K562 (cell line): ENCODE measurements around the gene ATXN10. TPM values are rescaled to one million over a fixed set of nuclear protein-coding genes. Genes with fewer than 3 reads are reported as not detected.
A peak's percentile ranks its signal among the peaks of the same experiment; 100 is the strongest.

Experiments used
- ARHGAP35 ChIP-seq: fragments of 450-650 bp; IDR thresholded peaks from 2 replicates; pipeline ENCODE4 v1.6.1; 2018; ENCODE audit not compliant: partially characterized antibody
- JUN ChIP-seq, 2 experiments: sonication (generic) in 1 of 2; formaldehyde crosslinking in 1 of 2; IDR thresholded peaks; 2 replicates each; pipeline versions ENCODE4 v1.6.1 to v1.8.0; 2012 to 2022; ENCODE audit warnings: borderline replicate concordance in 2 of 2, mild to moderate bottlenecking in 2 of 2, improper control_type of control experiment in 1 of 2, low read depth in 1 of 2, low read length in 1 of 2, missing genetic modification reagents in 1 of 2
- MAFG ChIP-seq: fragments of 450-650 bp; conservative IDR thresholded peaks from 2 replicates; pipeline ENCODE4 v1.6.1; 2016; ENCODE audit warnings: missing genetic modification characterization, missing compliant biosample characterization
- NELFE ChIP-seq: IDR thresholded peaks from 2 replicates; pipeline ENCODE4 v1.6.1; 2011; ENCODE audit warnings: mild to moderate bottlenecking; ENCODE audit not compliant: insufficient read depth, insufficient read length
- NFE2 ChIP-seq: IDR thresholded peaks from 2 replicates; pipeline ENCODE4 v1.6.1; 2014; ENCODE audit warnings: antibody characterized with exemption, low read depth
- NR2C2 ChIP-seq, 2 experiments: fragments of 200-800 bp in 1 of 2; sonication (Bioruptor generic) in 1 of 2; sonication (generic) in 1 of 2; formaldehyde crosslinking in 1 of 2; IDR thresholded peaks; 2 replicates each; pipeline versions ENCODE4 v1.6.1 to v1.8.0; 2016 to 2022; ENCODE audit warnings: mild to moderate bottlenecking in 1 of 2, missing compliant biosample characterization in 1 of 2, missing genetic modification characterization in 1 of 2, missing genetic modification reagents in 1 of 2
- SOX6 ChIP-seq: fragments of 450-650 bp; IDR thresholded peaks from 2 replicates; pipeline ENCODE4 v1.6.1; 2014; ENCODE audit warnings: mild to moderate bottlenecking
- SP2 ChIP-seq: IDR thresholded peaks from 2 replicates; pipeline ENCODE4 v1.6.1; 2011; ENCODE audit warnings: mild to moderate bottlenecking, low read depth, low read length, moderate library complexity; ENCODE audit not compliant: poor library complexity, severe bottlenecking; ENCODE audit errors: extremely low read depth
- SRSF3 ChIP-seq: fragments of 200-400 bp; formaldehyde crosslinking; IDR thresholded peaks from 2 replicates; pipeline ENCODE4 v1.6.1; 2016; ENCODE audit warnings: mild to moderate bottlenecking, low read length, moderate library complexity; ENCODE audit not compliant: insufficient read depth
- STAG1 ChIP-seq: sonication (generic); formaldehyde crosslinking; IDR thresholded peaks from 2 replicates; pipeline ENCODE4 v1.5.0; 2020; ENCODE audit warnings: missing genetic modification reagents, borderline replicate concordance
- TCF3 ChIP-seq: sonication (generic); formaldehyde crosslinking; IDR thresholded peaks from 2 replicates; pipeline ENCODE4 v1.4.0; 2020; ENCODE audit warnings: mild to moderate bottlenecking, missing genetic modification reagents
- ZFP36 ChIP-seq: fragments of 150-350 bp; IDR thresholded peaks from 2 replicates; pipeline ENCODE4 v1.6.1; 2018; ENCODE audit warnings: low read length, low read depth; ENCODE audit not compliant: partially characterized antibody
- ZNF175 ChIP-seq: fragments of 200-800 bp; sonication (Bioruptor generic); IDR thresholded peaks from 2 replicates; pipeline ENCODE4 v1.6.1; 2016; ENCODE audit warnings: low read depth, mild to moderate bottlenecking, missing genetic modification characterization, missing compliant biosample characterization
- ZNF316 ChIP-seq: fragments of 450-650 bp; IDR thresholded peaks from 2 replicates; pipeline ENCODE4 v1.6.1; 2016
- ZNF592 ChIP-seq: fragments of 450-650 bp; IDR thresholded peaks from 2 replicates; pipeline ENCODE4 v1.6.1; 2017; ENCODE audit warnings: antibody characterized with exemption, mild to moderate bottlenecking
- ZNF644 ChIP-seq: fragments of 200-800 bp; sonication (Bioruptor generic); IDR thresholded peaks from 2 replicates; pipeline ENCODE4 v1.6.1; 2016; ENCODE audit warnings: low read depth, missing genetic modification characterization, missing compliant biosample characterization
- ZNF785 ChIP-seq: fragments of 250-450 bp; sonication (Bioruptor Pico); IDR thresholded peaks from 2 replicates; pipeline ENCODE4 v1.4.0; 2020; ENCODE audit warnings: mild to moderate bottlenecking
- polyA plus RNA-seq, 8 experiments: library from polyadenylated mRNA; depleted of rRNA in 4 of 8; stranded (reverse) in 5 of 8; unstranded in 3 of 8; fragments of >200 nt; fragmentation: Nextera tagmentation in 2 of 8; fragmentation: Illumina TruSeq in 1 of 8; extraction: Ambion mirVana in 2 of 8; extraction: Trizol in 1 of 8; gene quantifications; 2 replicates each; pipeline versions ENCODE4 v1.2.1 to v1.2.3, GENCODE V29; 2011 to 2014; ENCODE audit warnings: inconsistent platforms in 1 of 8, missing spikeins in 1 of 8
- total RNA-seq, 7 experiments: library from RNA; depleted of rRNA in 6 of 7; stranded (reverse); fragments of >200 nt in 6 of 7; fragmentation: Illumina TruSeq in 2 of 7; extraction: Trizol in 2 of 7; gene quantifications; 2 replicates each; pipeline versions ENCODE4 v1.2.1 to v1.2.3, GENCODE V29; 2011 to 2021; ENCODE audit warnings: low replicate concordance in 1 of 7

Gene ATXN10
- total and polyA plus RNA-seq, 9 of the 15 experiments (the other 6 are each of a cell fraction or from before 2014, with no cell fraction given): 11.5 to 190 (median 33.6) TPM

- no peak for TF ChIP-seq JUN (IDR thresholded peaks at IDR 0.05; ENCODE audit: borderline replicate concordance, low read depth, low read length)
- TF ChIP-seq JUN (CRISPR knock-in tag; IDR thresholded peaks at IDR 0.05; ENCODE audit: borderline replicate concordance): no peak
- TF ChIP-seq SRSF3: no peak
- TF ChIP-seq ARHGAP35: no peak
- TF ChIP-seq ZFP36: no peak
- no peak for TF ChIP-seq SP2
- TF ChIP-seq ZNF175: no peak
- peak; percentile 90 for TF ChIP-seq ZNF316
- TF ChIP-seq ZNF644 (tag): no peak
- no peak for TF ChIP-seq STAG1 (CRISPR knock-in tag)
- no peak for TF ChIP-seq NR2C2 (CRISPR knock-in tag; IDR thresholded peaks at IDR 0.05)
- TF ChIP-seq NR2C2 (tag; IDR thresholded peaks at IDR 0.05): no peak
- TF ChIP-seq SOX6: no peak
- peak; percentile 86 for TF ChIP-seq MAFG
- TF ChIP-seq TCF3: no peak
- TF ChIP-seq NELFE: no peak
- TF ChIP-seq NFE2: peak; percentile 60
- TF ChIP-seq ZNF592: 0 out of 2 replicates have a peak, but pooled peaks have one; percentile 18
- TF ChIP-seq ZNF785 (CRISPR knock-in tag): no peak
Measured at GRCh38 chr22:45720839-45721378, 49.3 kb downstream of the ATXN10 start (continued).
